Suppressor macrophage treated with lipopolysaccharide for 1 hour (primary cell): ENCODE data around the gene CANT1.

ENCODE experiments used
- DNase-seq, 3 donors: peaks; one replicate each; pipeline ENCODE4 v3.0.0-alpha.2; 2020 to 2022

Gene CANT1

GRCh38 chr17:78993981-78994671, 15.4 kb downstream of the CANT1 start:
- DNase-seq = no peak

DNA sequence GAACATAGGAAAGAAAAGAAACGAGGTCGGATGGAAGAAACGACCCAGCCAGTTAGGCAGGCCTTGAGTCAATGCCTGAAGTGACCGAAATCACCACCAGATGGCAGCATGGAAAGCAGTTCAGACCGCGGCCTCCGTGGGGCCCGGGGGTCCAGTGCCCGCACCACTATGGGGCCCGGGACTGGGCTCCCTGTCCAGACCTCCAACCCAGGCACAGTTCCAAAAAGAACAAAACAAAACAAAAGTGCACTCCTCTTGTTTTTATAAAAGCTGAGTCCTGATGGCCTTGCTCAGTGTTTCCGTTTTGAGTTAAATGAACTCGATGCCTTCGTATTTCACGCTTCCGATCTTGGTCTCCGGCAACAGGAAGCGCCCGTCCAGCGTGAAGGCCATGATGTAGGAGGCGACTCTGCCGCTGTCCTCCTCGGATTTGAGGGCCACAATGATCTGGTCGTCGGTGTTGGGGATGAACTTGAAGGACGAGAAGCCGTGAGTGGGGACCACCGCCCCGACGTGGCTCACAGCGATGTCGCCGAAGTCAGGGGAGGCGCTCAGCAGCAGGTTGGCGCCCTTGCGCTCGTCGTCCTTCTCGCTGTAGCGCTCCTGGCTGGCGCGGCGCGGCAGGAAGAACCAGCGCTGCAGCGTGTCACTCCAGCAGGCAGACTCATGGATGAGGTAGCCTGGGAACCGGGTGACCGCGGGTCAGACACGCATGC, 16.2 kb downstream of the CANT1 start:
- peak; percentile 62 to 74 (median 71) for DNase-seq

DNA sequence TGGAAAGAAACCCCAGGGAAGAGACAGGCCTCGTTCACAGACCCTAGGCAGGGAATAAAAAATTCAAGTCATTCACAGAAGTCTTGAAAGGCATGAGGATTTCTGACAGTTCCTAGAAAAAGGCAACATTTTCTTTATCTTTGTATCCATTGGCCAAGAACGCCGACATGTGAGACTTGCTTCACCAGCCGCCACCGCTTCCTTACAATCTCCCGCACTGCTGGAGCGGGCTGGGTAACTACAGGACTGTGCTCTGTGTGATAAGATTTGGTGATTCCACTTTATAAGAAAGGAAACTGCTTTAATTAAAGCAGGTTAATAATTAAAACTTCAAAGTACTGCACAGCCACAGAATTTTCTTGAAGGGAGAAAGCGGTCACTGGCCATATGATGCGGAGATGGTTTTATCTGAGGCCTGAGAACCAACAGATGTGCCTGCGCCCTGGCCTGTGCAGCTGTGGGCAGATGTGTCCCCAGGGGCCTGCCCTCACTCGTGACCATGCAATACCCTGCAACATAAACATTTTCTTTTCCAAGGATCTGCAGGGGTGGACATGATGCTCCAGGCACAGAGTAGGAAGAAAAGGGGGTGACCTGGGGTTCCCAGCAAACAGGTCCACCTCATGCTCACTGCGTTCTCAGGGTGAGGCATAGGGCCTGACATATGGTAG, 16.9 kb downstream of the CANT1 start:
- no peak for DNase-seq

GRCh38 chr17:78991906-78992532, 17.5 kb downstream of the CANT1 start:
- DNase-seq = no peak

DNA sequence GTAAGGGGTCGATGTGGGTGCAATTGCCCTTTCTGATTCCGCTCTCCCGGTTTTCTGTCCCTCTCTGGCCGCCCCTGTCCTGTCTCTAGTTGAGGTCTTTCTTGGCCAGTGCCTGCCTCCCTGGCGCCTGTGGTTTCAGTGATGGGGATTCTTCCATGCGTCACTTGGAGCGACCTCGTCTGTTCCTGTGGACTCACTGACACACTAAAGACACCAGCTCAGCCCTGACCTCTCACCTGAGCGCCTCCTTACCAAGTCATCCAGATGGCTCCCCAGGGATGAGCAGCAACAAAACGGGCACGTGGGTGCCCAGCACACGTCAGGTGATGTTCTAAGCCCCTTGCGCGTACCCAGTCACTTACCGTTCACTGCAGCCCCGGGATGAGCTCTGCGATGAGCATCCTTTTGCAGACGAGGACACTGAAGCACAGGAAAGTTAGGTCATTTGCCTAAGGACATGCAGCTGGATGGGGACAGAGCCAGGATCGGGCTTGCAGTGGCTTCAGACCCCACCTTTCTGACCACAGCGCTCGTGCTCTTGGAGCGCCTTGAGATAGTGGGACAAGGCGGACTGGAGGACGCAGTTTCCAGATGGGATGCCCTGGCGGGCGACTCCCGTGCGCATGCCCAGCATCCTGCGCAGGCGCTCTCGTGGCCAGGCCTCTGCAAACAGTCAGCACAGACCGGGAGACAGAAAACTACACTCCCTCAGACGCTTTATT, 18.4 kb downstream of the CANT1 start:
- DNase-seq = no peak

- DNase-seq = no peak
These were observed 19.1 kb downstream of the CANT1 start for GRCh38 chr17:78990349-78991016.

- peak in 2 of 3 donors; percentile 12 to 13 for DNase-seq
These were observed 21.4 kb downstream of the CANT1 start for GRCh38 chr17:78988152-78988551.

DNA sequence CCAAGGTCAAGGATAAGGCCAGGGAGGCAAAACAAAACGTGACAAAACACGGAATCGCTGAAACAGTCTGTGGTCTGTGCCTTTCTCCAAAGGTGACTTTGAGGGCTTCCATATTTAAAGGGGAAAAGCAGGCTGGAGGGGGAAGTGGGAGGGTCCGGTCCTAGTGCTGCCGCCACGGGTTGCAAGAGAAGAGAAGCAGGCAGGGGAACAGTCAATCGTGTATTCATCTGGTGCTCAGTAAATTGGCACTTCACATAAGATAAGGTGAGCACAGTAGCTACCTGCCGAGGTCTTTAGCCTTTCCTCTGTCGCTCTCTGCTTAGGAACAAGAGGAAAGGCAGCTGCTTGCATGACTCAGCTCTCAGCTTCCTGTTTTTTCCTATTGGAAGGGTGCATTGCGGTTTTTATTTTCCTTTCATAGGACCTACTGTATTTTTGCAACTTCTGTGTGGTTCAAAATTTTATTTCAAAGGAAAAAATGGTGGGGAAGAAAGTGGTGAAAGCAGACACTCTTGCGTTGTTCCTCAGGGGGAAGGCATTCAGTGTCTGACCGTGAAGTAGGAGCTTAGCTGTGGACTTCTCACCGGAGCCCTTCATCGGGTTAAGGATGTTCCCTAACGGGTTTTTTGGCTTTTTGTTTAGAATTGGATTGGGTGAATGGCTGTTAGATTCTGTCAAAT, 22.8 kb downstream of the CANT1 start:
- DNase-seq = peak; percentile 70 to 89 (median 77)

DNA sequence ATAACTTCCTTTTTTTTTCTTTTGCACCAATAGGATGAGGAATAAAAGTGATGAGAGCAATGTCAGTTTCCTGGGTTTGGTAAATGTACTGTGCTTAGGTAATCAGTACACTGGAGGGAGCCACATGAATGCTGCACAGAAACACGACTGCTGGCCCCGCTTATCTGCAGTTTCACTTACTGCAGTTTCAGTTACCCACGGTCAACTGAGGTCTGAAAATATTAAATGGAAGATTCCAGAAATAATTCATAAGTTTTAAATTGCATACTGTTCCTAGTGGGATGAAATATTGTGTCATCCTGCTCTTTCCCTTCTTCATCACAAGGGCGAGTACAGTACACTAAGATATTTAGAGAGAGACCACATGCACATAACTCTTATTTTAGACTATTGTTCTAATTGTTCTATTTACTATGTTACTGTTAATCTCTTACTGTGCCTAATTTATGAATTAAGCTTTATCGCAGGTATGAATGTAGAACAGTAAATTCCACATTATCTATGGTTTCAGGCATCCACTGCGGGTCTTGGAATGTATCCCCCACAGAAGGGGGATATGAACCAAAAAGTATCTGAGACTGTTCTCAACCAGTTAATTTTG, 23.4 kb downstream of the CANT1 start:
- peak; percentile 77 to 88 (median 82) for DNase-seq

DNA sequence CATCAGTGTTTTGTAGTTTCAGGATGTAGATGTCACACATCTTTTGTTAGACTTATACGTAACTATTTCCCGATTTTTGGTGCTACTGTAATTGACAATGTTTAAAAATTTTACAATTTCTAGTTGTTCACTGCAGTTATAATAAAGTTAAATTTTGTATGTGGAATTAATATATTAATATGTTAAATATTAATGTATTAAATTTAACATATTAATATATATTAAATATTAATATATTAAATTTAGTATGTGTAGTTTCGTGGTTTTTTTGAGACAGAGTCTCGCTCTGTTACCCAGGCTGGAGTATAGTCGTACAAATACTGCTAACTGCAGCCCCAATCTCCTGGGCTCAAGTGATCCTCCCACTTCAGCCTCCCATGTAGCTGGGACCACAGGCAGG, 24.2 kb downstream of the CANT1 start:
- no peak for DNase-seq

DNA sequence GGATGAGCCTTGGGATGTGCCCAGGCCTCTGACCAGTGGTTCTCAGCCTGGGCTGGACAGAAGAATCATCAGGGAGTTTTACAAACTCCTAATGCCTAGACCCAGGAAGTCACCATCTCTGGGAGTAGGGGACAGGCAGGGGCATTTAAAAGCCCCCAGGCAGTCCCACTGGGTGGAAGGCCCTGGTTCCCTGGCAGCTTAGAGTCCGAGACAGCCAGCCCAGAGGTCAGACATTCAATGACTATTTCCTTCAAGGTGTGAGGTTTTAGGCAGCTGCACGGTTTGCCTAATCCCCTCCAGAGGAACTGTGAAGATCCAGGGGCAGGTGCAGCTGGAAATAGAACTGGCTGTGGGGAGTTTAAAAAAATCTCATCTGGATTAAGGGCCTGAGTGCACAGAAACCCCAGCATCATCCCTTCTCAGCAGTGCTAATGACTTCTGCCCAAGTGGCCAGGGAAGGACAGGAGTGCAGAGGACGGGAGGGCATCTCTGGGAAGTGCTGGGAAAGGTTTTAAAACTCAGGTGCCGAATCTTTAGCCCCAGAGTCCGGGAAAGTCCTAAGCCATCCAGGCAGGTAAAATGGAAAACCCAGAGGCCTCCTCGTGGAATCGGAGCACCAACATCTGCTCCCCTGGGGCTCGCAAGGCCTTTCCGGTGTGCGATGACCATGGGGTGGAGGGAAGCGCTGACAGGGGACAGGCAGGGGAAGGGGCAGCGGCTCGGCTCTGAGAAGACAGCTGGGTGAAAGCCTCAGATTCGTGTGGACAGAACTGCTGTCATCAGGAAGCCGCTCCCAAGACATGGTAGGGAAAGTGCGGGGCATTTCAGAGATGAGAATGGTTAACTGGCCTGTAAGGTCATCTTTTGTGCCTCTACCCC, 28.3 kb downstream of the CANT1 start:
- DNase-seq = no peak

- DNase-seq = no peak
These were observed 29.0 kb downstream of the CANT1 start for GRCh38 chr17:78980624-78980972.

DNA sequence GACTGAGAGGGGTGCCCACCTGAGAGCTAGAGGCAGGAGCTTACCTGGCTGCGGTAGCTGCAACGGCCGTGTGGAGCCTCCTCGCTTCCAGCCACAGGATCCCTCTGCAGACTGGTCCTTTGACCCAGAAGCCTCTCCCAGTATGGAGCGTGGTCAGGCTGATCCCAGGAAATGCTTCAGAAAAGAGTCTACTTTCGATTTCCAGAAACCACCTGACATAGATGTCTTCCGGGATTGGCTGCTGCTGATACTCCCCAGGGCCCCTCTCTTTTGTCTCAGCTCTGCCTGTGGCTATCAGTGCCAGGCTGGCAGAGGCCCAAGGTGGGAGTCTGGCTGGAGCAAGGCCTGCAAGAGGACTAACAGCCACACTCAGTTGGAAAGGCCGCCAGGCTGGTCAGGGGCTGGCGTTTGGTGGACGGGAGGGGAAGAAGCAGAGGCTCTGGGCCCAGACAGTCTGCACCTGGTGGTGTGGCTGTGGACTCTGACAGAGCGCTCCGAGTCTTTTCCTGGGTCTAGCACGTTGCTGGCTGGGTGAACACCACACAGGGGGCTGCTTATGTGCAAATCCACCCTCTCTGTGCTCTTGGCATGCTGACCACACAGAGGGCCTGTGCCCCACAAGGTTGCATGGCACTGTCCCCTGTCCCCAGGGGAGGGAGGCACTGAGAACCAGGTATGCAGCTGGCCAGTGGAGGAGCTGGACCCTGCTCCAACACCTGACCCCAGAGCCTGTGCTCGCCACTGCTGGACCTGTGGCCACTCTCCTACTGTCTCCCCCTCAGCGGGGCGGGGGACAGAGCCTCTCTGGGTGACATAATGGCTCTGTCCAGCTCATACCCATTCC, 29.6 kb downstream of the CANT1 start, which contains the start of gene LGALS3BP:
TSS of gene LGALS3BP (minus strand) at position 144 of the 844 bp plus-strand sequence. CDS start 2,732 bp downstream, outside the sequence.
- DNase-seq = peak; percentile 34 to 61 (median 51)

DNA sequence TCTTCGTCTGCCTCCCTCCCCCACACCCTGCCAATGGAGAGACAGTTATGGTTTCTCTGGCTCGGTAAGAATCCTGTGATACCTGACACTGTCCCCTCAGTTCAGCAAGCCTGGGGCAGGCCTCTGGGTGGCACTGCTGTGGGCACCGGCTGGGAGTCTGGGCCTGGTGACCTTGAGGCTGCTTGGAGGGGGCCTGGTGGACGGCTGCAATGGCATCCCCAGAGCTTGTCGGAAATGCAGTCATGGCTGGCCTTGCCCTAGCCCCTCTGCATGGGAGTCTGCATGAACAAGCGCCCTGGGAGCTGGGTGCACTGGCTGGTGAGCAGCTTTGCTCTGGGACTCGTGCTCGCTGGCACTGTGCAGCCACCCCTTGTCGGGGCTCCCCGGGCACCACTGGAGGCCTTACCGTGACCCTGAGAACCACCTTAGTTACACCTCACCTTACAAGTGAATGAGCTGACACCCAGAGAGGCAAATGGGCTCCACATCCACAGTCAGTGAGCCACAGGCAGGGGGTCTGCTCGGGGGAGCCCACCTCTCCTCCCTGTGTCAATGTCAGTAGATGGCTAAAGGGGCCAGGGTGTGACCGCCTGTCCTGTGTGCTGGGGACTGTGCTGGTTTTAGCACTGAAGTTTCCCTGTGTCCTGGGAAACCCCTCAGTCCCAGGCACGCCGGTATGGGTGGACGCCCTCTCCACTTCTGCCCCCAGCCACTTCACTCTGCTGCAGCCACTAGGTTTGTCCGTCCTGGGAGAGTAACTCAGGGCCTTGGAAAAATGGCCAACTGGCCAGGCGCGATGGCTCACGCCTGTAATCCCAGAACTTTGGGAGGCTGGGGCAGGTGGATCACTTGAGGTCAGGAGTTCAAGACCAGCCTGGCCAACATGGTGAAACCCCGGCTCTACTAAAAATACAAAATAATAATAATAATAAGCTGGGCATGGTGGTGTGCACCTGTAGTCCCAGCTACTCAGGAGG, 31.3 kb downstream of the CANT1 start:
- no peak for DNase-seq

GRCh38 chr17:78977681-78977943, 32.0 kb downstream of the CANT1 start:
- no peak for DNase-seq

DNA sequence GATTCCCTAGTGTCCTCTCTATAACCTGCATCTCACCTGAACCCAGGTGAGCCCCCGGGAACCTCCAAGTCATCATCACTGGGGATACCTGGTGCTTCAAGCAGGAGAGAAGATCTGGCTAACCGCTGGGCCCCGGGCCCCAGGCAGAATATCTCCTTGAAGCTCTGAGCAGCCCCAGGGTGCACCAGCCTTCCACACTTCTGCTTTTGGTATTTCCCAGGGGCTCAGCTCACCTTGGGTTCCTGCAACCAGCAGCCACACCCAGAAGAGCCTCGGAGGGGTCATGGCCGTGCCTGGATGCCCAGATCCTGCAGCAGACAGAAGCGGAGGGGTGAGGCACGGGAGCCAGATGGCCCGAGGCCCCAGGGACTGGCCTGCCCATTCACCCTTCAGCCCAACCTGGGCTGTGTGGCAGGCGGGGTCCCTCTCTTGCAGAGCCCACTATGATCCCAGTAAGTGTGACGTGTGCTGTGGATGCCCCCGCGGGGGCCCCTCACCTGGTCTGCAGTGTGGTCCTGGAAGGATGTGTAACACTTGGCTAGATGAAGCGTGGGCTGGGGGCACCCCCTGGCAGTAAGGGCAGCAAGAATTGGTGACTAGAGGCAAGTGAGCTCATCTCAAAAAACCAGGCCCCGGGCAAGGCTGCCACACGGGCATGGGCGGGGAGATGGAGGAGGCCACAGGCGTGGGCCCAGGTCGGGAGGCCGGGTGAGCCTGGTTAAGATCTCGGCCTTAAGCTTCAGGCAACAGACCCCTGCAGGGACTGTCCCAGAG, 32.5 kb downstream of the CANT1 start:
- no peak for DNase-seq
